GM18868 (cell line): ENCODE data around the gene FEM1B.

Experiments used
- ATAC-seq: cut with Tn5 transposase; IDR thresholded peaks from one replicate; pipeline ENCODE4 v1.9.1; 2021; ENCODE audit warnings: mild to moderate bottlenecking, moderate library complexity; ENCODE audit not compliant: unreplicated experiment

Gene FEM1B

DNA sequence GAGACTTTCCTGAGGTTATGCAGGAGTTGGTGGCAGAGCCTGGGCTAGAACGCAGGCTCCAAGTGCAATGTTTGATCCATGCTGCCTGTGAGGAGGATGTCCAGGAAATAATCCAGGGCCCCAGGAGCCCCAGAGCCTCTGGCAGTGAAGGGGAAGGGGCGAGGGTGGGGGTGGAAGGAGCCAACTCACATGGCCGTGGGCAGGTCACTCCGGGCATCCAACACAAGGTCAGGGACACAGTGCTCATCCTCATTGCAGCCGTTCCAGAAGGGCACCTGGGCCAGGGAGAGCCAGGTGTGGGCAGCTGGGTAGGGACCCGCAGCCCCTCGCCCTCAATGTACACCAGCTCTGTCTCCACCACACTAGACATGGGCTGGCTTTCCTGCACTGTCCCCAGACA is 43.7 kb downstream of the FEM1B start:
- ATAC-seq, result no peak

DNA sequence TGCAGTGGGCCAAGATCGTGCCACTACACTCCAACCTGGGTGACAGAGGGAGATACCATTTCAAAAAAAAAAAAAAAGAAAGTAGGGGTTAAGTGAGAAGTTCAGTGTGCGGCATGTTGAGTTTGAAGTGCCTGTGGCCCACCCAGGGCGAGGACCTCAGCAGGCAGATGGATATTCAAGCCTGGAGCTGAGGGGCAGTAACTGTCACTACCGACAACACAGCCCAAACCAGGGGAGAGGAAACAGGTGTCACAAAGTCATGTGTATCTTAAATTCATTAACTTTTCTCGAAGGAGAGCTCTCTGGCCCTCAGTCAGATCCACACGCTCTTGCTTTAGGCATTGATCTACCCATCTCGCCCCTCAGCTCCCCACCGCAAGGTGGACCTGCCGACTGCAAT is 45.3 kb downstream of the FEM1B start:
- ATAC-seq, result no peak

DNA sequence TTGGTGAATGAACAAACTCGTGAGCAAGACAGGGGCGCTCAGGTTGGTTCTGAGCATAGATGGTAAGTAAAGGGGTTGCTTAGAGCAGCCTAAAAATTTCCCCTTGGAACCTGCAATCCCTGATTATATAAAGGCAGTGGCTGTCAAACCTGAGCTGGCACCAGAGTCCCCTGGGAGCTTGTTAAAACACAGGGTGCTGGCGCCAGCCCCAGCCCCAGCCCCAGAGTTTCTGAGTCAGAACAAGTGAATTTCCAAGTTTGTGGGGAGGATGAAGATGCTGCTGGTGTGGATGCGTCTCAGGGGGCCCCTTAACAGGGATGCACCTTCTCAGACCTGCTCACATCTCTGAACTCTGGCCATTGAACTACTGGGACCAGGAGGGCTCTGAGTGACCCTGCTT is 48.2 kb downstream of the FEM1B start:
- ATAC-seq, result no peak

DNA sequence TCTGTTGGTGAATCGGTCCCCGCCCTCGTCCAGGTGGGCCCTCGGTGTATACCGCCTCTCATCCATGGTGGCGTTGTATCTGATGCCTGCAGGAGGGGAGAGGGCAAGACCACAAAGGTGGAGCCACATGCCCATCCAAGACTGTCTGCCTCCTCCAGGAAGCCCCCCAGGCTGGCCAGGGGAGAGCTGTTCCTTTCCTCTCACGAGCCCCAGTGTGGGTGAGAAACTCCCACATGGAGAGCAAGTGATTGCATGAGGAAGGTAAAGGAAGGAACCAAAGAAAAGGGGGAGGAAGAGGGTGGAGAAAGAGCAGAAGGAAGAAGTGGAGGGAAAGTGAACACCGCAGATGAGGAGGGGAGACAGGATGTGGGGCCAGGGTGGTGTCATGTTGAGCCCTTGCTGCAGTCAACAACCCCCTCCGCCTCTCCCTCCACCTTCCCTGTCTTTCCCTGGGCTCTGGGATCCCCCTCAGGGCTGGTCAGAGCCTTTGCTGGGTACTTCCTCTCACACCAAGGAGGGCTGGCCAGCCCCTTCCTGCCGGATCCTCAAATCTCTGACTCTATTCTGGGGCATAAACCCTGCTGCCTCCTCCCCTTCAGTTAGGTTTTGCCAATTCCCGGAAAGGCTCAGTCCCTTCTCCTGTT is 49.3 kb downstream of the FEM1B start:
- ATAC-seq, result no peak

DNA sequence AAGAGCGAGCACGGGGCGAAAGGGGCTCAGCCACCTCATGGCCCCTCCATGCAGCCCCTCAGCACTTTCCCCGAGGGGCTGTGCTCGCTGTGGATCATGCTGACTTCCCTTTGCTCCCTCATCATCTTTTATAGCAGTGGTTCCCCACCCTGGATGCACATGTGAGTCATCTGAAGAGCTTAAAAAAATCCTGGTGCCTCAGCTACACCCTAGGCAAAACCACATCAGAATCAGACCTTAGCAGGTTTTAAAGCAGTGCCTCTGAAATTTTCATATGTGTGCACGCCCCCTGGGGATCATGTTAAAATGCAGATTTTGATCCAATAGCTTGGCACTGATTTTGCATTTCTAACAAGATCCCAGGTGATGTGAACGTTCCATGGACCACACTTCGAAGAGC is 50.9 kb downstream of the FEM1B start:
- ATAC-seq, result no peak

DNA sequence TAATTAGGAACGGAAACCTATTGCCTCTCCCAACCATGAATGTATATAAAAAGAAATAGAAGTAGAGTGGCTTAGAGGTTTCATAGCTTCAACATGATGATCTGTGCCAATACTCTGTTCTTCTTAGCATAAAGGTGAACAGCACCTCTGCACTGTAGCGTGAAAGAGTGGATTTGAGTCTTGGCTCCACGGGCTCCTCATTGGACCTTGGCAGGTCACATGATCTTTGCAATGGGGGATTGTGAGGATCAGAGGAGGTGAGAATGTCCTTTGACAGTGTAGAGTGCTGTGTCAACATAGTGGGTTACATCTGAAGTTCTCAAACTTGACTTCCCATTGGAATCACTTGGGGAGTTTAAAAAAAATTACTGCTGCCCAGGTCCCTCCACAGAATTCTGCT is 51.4 kb downstream of the FEM1B start:
- no peak for ATAC-seq

DNA sequence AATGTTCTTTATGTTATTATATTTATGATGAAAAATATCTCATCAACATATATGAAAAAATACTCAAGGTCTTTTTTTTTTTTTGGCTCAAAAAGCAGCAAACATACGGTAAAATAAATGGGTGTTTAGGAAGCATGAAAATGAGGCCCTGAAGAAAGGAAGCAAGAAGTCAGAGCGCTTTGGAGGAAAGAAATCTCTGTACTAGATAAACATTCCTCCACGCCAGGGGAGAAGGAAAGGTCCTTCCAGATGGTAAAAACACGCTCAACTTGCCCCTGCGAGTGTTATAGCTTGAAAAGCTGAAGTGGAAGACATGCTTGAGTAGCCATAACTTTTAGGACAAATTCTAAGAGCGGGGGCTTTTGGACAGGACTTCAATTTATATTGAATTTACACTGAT is 52.9 kb downstream of the FEM1B start:
- ATAC-seq, result no peak

DNA sequence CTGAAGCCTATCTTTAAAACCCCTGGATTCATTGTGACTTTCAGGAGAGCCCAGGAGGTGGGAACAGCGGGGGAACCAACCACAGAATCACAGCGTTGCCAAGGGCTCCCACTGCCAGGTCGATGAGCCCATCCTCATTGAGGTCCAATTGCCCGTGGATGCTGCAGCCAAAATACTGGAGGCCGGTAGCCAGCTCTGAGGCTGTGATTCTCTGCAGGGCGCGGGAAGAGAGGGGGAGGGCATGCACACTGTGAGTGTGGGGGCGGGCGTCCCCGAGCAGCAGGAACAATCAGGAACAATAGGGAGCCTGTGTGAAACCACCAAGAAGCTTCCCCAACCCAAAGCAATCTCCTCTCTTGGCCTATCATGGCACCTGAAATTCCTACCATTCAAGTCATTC is 53.4 kb downstream of the FEM1B start:
- ATAC-seq, result no peak

DNA sequence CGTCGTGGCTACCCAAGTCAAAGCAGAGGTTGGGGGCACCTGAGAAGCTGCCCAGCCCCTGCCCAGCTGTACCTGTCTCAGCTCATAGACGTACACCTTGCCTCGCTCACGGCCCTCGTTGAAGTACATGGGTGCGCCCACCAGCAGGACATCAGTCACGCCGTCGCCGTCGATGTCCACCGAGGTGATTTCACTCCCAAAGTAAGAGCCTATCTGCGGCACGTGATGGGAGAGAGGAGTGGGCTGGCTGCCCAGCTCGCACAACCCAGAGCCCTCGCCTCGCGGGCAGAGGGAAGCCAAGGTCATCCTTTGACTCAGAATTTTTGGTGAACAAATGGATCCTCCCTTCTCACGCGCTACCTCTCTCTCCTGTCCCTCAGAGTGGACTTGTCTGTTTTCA is 54.7 kb downstream of the FEM1B start:
- ATAC-seq, result no peak

DNA sequence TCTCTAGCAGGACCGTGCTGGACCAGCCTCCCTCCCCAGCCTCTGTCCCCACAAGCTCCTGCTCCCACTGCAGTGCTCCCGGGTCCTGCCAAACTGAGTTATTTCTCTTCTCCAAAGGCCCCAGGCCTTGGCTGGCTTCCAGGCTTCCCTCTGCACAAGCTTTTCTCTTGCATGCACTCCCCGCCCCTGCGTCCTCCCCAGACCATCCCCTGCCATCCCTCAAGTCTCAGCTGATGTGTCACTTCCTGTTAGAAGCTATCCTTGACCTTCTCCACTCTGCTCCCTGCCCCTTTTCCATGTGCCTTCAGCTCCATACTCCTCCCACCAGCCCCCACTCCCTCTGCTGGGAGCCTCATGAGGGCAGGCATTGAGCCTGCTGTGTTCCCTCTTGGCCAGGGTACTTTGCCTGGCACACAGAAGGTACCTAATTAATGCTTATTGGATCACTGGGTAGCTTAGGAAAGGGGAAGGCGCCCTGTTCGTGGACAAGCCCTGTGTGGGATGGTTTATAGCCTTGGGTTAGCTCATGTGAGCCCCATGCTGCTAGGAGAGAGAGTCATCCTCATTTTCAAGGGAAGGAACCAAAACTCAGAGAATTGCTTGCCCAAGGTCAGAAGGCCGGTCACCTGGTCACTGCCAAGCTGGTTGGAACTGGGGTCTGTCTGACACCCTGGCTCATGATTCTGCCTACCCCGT is 56.4 kb downstream of the FEM1B start:
- no peak for ATAC-seq

DNA sequence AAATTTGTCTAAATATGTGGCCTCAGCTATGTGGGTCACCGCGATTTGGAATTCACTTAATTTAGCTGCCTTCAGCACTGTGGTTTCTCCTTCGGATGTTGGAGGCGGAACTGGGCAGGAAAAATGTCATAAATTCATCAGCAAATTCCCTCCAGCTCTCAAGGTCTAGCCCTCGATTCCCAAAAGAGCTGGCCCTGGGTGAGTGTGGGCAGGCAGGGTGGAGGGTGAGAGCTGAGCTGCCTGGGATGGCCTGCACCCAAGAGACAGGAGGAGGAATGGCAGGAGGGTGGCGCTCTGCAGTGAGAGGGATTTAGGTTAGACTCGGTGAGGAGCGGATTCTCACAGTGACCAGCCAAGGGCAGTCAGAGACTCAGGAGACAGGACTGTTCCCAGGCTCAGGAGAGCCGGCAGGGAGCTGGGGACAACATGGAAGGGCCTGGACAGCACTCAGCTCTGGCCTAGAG is 57.1 kb downstream of the FEM1B start:
- no peak for ATAC-seq

DNA sequence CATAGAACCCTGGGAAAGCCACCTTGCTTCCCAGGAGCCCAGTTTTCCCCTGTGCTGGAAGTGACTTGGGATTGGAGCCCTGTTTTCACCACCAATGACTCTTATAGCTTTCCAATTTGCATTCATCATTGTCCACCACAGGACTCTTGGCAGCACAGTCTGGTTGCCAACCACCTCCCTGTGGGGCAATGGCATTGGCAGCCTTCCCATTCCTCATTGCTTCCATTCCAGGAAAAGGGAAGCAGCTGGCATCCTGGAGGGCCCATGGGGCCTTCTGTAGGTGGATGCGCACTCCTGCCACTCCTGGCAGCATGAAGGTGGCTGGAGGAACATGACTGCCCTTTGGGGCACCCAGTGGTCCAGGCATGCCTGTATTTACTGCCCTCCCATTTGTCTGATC is 57.7 kb downstream of the FEM1B start:
- no peak for ATAC-seq

DNA sequence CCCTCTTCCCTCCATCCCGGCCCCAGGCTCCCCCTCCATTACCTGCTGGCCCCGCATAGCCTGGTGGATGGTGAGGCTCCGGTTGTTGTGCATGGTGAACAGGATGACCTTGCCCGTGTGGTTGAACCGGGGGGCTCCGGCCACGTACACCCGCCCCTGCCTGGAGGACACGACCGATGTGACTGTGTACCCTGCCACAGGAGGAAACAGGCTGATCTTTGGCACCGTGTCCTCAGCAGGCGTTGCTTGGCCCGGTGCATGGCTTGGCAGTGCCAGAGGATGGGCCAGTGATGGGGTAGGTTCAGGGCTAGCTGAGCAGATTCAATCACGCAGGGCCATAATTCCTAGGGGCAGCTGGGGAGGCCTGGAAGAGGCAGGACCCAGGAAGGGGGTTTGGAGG is 58.1 kb downstream of the FEM1B start:
- ATAC-seq, result no peak

DNA sequence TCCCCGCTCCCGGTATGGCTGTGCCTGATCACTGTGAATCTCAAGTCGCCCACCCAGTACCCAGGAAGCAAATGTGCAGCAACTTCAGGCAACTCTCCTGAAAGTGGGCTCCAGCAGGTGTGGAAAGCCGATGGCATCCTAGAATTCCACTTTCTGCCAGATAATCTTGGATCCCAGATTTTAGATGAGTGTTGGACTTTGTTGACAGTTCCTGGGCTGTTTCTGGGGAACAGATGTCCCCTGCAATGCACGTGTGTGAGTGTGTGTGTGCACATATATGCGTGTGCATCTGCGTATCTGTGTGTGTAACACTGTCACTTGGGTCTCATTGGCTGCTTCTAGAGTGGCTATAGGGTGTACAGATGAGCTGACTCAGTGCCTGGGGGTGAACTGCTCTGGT is 59.0 kb downstream of the FEM1B start:
- no peak for ATAC-seq

DNA sequence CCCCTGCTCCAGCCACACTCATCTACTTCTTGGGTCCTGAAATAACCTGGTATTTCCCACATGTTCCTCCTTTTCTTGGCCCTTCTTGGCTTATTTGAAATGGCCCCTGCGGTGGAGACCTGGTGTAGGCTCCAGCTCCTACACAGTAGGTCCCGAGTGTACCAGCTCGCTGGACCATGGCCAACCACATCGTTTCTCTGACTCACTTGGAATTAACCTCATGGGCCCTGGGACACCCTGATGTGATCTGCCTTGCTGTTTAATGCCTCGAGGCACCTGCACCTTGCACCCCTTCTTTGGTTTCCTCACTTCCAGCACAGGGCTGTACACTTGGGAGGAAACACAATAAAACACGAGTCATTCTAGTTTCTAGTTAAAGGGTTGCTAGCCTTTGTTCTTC is 60.3 kb downstream of the FEM1B start:
- ATAC-seq, result no peak

DNA sequence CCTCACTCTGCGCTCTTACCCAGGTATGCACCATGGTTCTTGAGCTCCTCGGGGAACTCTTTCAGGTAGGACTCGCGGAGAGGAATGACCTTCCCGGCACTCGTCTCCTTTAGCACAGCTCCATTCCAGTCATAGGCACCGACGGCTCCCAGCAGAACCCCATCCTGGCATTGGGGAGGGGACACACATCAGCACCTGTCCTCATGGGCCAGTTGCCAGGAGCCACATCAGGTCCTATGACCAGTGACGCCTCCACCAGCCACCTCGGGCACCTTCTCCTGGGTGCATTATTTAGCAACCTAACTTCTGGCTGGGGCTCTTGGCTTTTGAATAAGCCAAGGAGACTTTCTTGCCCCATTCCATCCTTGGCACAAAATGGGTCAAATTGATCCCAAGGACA is 61.9 kb downstream of the FEM1B start:
- no peak for ATAC-seq

DNA sequence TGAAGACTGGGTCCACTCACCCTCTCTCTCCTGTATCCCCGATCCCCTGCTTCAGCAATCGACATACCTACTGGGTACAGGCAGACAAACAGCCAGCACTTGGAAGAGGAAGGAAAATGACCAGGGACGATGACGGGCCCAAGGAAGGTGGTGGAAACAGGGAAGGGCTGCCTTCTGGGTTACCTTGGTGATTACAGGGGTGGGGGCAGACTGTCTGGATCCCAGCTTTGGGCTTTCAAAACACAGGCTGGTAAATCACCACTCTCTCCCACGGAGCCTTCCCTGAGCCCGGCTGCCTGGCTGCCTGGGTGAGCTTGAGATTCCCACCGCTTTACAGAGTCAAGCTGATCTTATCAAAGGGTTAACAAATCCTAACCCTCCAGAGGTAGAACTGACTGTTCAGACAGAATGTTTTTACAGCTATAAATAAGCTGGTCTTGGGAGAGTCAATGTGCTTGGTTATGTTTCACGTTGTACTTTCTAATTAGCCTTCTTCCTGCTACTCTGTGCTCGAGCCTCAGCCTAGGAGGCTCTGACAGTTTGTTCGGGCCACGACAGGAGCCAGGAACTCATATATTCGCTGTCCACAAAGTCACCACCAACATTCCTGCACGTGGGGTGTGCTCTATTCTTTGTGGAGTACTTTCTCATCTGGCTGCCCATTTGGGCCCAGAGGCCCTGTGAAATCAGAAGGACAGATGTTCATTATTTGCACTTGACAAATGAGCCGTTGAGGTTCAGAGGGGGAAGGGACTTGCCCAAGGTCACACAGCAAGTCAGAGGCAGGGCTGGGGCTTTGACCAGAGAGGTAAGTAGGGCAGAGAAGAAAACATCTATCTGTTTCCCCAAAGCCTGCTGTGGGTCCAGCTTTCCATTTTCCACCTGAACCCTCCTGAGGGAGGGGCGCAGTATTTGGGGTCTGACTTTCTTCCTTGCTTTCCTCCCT is 63.5 kb downstream of the FEM1B start:
- no peak for ATAC-seq

DNA sequence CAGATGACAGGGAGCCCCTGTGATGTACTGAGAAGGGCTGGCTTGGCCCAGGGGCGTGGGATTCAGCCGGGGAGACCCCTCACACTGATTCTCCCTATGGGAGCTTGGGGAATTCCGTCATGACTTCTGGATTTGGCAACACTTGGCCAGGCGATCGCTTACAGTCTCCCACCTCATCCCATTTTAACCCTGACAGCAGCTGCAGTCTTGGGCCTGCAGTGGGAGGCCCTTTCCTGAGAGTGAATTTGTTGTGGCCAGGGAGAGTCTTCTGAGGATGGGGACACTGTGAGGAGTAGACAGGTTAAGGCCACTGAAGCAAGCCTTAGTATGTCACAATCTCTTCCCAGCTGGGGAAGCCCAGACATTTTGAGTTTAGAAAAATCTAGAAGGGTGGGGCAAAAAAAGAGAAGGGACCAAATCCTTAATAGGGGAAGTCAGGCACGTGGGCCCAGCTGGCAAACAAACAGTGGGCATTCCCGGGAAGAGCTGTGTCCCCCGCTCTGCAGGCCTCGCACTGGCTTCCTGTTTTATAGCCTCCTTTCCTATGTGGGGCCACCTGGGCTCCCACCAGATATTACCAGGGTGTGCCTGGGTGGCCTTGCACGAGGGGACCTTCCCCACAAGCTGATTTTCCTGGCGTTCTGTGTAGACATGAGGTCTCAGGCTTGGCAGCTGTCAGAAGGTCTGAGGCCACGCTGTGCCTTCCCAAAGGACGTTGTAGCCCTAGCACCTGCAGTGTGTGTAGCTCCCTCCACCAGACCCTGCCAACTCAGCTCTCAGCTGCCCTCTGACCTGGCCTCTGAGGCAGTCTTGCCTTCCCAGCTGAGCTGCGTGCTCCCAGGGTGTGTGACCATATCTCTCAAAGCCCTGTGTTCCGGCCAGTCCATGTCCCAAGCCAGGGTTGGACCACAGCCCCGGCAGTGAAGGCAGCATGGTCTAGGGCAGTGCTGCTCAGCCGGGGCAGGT is 64.5 kb downstream of the FEM1B start:
- no peak for ATAC-seq

DNA sequence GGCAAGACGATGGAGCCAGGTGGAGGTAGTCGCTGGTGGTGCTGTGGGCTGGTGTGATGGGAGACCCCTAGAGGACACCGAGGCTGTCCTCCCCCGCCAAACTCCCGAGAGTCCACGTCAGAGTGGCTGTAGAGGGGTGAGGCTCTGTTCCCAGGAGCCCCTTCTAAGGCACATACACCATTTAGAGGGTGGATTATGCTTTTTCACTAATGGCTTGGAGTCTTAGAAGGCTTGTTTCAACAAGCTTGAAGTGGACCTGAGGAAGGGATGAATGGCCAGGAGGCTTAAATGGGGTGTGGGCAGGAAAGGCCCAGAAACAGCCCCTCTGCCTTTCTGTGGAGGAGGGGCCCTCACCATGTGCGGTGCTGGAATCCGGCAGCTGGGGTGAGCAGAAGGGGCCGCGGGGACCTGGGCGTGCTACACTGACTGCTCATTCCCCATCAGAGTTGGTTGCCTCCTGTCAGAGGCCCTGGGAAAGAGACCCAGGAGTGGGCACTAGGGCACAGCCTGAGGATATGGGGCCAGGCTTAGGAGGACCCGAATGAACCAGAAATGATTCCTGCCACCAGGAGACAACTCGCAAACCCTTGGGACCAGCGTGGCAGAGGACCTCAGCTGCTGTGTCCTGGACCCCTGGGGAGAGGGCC is 66.2 kb downstream of the FEM1B start:
- no peak for ATAC-seq

DNA sequence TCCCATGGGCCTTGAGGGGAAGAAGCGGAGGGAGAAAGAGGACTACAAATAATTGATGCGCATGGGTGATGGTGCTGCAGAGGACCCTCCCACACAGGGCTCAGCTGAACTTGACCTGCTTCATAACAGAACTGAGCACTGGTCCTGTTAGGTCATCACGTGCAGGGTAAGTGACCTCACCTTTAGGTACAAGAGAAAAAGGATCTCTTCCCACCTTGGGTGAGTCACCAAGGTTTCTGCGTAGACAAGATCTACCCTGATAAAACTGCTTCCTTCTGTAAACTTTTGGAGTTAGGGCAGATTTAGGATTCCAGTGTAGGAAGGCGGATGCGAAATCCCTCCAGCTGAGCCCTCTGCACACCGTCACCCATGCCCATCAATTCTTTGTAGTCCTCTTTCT is 67.1 kb downstream of the FEM1B start:
- no peak for ATAC-seq
